HEK293 (cell line): Measurements from ENCODE around the gene ACKR1.

Experiments used
- CTCF ChIA-PET: fragments of 350-600 bp; formaldehyde crosslinking; extraction: SDS; loops from one replicate; lab custom pipeline; 2021; ENCODE audit warnings: antibody characterized with exemption; lab: Yijun Ruan, JAX
- POLR2A ChIA-PET: fragments of 300-600 bp; formaldehyde crosslinking; extraction: SDS; loops from one replicate; lab custom pipeline; 2020; ENCODE audit warnings: antibody characterized with exemption, inconsistent platforms; lab: Yijun Ruan, JAX
- H3K27ac ChIP-seq: fragments of 200-500 bp; sonication (Bioruptor generic); 2 replicates; pipeline ENCODE4 v1.5.1; 2014; ENCODE audit warnings: low read depth, low read length, control low read depth, inconsistent platforms; ENCODE audit errors: extremely low read depth
- H3K36me3 ChIP-seq, 2 experiments: fragments of 200-500 bp in 1 of 2; sonication (Bioruptor generic) in 1 of 2; 1 replicate in 1 of 2; 2 replicates in 1 of 2; pipeline ENCODE4 v1.5.1; 2014 to 2017; ENCODE audit warnings: inconsistent platforms in 2 of 2, low read length in 2 of 2; ENCODE audit not compliant: control insufficient read depth in 2 of 2, insufficient read depth in 1 of 2
- H3K4me1 ChIP-seq: fragments of 200-500 bp; sonication (Bioruptor generic); 2 replicates; pipeline ENCODE4 v1.5.1; 2014; ENCODE audit warnings: mild to moderate bottlenecking, low read length, inconsistent platforms; ENCODE audit not compliant: control insufficient read depth, insufficient read depth
- H3K4me3 ChIP-seq: 2 replicates; pipeline ENCODE4 v1.5.1; 2011; ENCODE audit warnings: low read depth, mild to moderate bottlenecking, control low read depth, low read length, moderate library complexity
- H3K9me3 ChIP-seq: fragments of 200-500 bp; sonication (Bioruptor generic); 2 replicates; pipeline ENCODE4 v1.5.1; 2014; ENCODE audit warnings: low read depth, low read length, inconsistent platforms; ENCODE audit not compliant: control insufficient read depth, insufficient read depth
- CTCF ChIP-seq: fragments of 450-650 bp; formaldehyde crosslinking; IDR thresholded peaks from 2 replicates; pipeline ENCODE4 v1.5.1; 2016; ENCODE audit warnings: missing biosample characterization, missing genetic modification characterization
- HIC1 ChIP-seq: fragments of 450-650 bp; formaldehyde crosslinking; IDR thresholded peaks from 2 replicates; pipeline ENCODE4 v1.5.1; 2016; ENCODE audit warnings: missing biosample characterization, missing genetic modification characterization
- KLF8 ChIP-seq: fragments of 450-650 bp; formaldehyde crosslinking; IDR thresholded peaks from 2 replicates; pipeline ENCODE4 v1.5.1; 2016; ENCODE audit warnings: missing biosample characterization, missing genetic modification characterization
- MYNN ChIP-seq: fragments of 450-650 bp; formaldehyde crosslinking; IDR thresholded peaks from 2 replicates; pipeline ENCODE4 v1.5.1; 2016; ENCODE audit warnings: missing biosample characterization, missing genetic modification characterization, borderline replicate concordance
- MZF1 ChIP-seq: fragments of 450-650 bp; formaldehyde crosslinking; IDR thresholded peaks from 2 replicates; pipeline ENCODE4 v1.5.1; 2017; ENCODE audit warnings: missing biosample characterization, missing genetic modification characterization, borderline replicate concordance
- SCRT1 ChIP-seq: fragments of 450-650 bp; formaldehyde crosslinking; IDR thresholded peaks from 2 replicates; pipeline ENCODE4 v1.5.1; 2016; ENCODE audit warnings: missing biosample characterization, missing genetic modification characterization, borderline replicate concordance
- SCRT2 ChIP-seq: fragments of 450-650 bp; formaldehyde crosslinking; IDR thresholded peaks from 2 replicates; pipeline ENCODE4 v1.5.1; 2016; ENCODE audit warnings: missing biosample characterization, missing genetic modification characterization
- TCF7L2 ChIP-seq: IDR thresholded peaks from 2 replicates; pipeline ENCODE4 v1.6.1; 2011; ENCODE audit warnings: low read depth, mild to moderate bottlenecking, inconsistent platforms, low read length, moderate library complexity, borderline replicate concordance
- ZFP69B ChIP-seq: fragments of 450-650 bp; formaldehyde crosslinking; IDR thresholded peaks from 2 replicates; pipeline ENCODE4 v1.5.1; 2016; ENCODE audit warnings: missing biosample characterization, missing genetic modification characterization
- ZNF157 ChIP-seq: fragments of 450-650 bp; formaldehyde crosslinking; IDR thresholded peaks from 2 replicates; pipeline ENCODE4 v1.5.1; 2016; ENCODE audit warnings: missing biosample characterization, missing genetic modification characterization
- ZNF174 ChIP-seq: fragments of 450-650 bp; formaldehyde crosslinking; IDR thresholded peaks from 2 replicates; pipeline ENCODE4 v1.5.0; 2017; ENCODE audit warnings: missing biosample characterization, mild to moderate bottlenecking, missing genetic modification characterization
- ZNF18 ChIP-seq: fragments of 450-650 bp; formaldehyde crosslinking; IDR thresholded peaks from 2 replicates; pipeline ENCODE4 v1.5.1; 2016; ENCODE audit warnings: missing biosample characterization, missing genetic modification characterization
- ZNF48 ChIP-seq: fragments of 450-650 bp; formaldehyde crosslinking; IDR thresholded peaks from 2 replicates; pipeline ENCODE4 v1.5.1; 2016; ENCODE audit warnings: missing biosample characterization, missing genetic modification characterization
- ZNF514 ChIP-seq: fragments of 450-650 bp; formaldehyde crosslinking; IDR thresholded peaks from 2 replicates; pipeline ENCODE4 v1.5.1; 2016; ENCODE audit warnings: missing biosample characterization, missing genetic modification characterization
- ZNF645 ChIP-seq: fragments of 450-650 bp; formaldehyde crosslinking; IDR thresholded peaks from 2 replicates; pipeline ENCODE4; 2016; ENCODE audit warnings: missing biosample characterization, missing genetic modification characterization
- ZNF654 ChIP-seq: fragments of 450-650 bp; formaldehyde crosslinking; IDR thresholded peaks from 2 replicates; pipeline ENCODE4 v1.5.1; 2016; ENCODE audit warnings: low read depth, missing biosample characterization, missing genetic modification characterization
- ZNF677 ChIP-seq: fragments of 450-650 bp; IDR thresholded peaks from 2 replicates; pipeline ENCODE4 v1.5.0; 2018; ENCODE audit warnings: missing biosample characterization, mild to moderate bottlenecking, missing genetic modification characterization, moderate library complexity
- ZNF747 ChIP-seq: fragments of 450-650 bp; formaldehyde crosslinking; IDR thresholded peaks from 2 replicates; pipeline ENCODE4 v1.5.1; 2016; ENCODE audit warnings: missing biosample characterization, missing genetic modification characterization
- ZNF76 ChIP-seq: fragments of 450-650 bp; formaldehyde crosslinking; IDR thresholded peaks from 2 replicates; pipeline ENCODE4; 2016; ENCODE audit warnings: low read depth, missing biosample characterization, missing genetic modification characterization, borderline replicate concordance
- ZSCAN4 ChIP-seq: fragments of 450-650 bp; formaldehyde crosslinking; IDR thresholded peaks from 2 replicates; pipeline ENCODE4 v1.5.1; 2017; ENCODE audit warnings: missing biosample characterization, missing genetic modification characterization

ACKR1 gene

GRCh38 chr1:159209061-159209460 is 4.4 kb downstream of the ACKR1 start:
- Histone ChIP-seq H3K36me3 (no peaks in the 10 kb centered on the region), H3K9me3 (no peaks in the 10 kb centered on the region), H3K4me3 (no peak overlapping the region), H3K27ac (no peak overlapping the region), H3K4me1 (no peaks in the 10 kb centered on the region)
- ChIA-PET CTCF (interaction anchor here (0.5 to 9.6 kb wide), 5 partner anchors 12 to 79 kb away, joined by 3 to 143 read pairs (median 33); no protein-coding TSS in a partner anchor), POLR2A (interaction anchor here (0.7 kb wide), 1 partner anchor 46 kb away, joined by 4 read pairs; no protein-coding TSS in a partner anchor)
- TF ChIP-seq MZF1 (tag by site-specific recombination): no peak
- no peak for TF ChIP-seq KLF8 (tag by site-specific recombination)
- TF ChIP-seq TCF7L2: no peak
- TF ChIP-seq ZNF18: no peak
- no peak for TF ChIP-seq SCRT2 (tag by site-specific recombination)
- TF ChIP-seq MYNN (tag by site-specific recombination): no peak
- no peak for TF ChIP-seq ZSCAN4 (tag by site-specific recombination)
- TF ChIP-seq, all 188 proteins: peak for 0

GRCh38 chr1:159211331-159212136 is 6.9 kb downstream of the ACKR1 start:
- Histone ChIP-seq H3K9me3 (no peaks in the 10 kb centered on the region), H3K4me1 (no peaks in the 10 kb centered on the region), H3K4me3 (no peak overlapping the region), H3K27ac (no peak overlapping the region), H3K36me3 (no peaks in the 10 kb centered on the region)
- ChIA-PET POLR2A (no interaction called here), CTCF (interaction anchor here (0.6 to 9.6 kb wide), 39 partner anchors 9 to 1351 kb away, joined by 3 to 143 read pairs (median 4); no protein-coding TSS in a partner anchor)
- TF ChIP-seq CTCF (tag by site-specific recombination): 0 out of 2 replicates have a peak, but pooled peaks have one; percentile 21
- TF ChIP-seq ZNF174 (tag by site-specific recombination): no peak
- peak; percentile 54; the same call in 1 of the 2 replicates for TF ChIP-seq SCRT1 (tag by site-specific recombination)
- no peak for TF ChIP-seq ZFP69B (tag by site-specific recombination)
- peak; percentile 79 for TF ChIP-seq SCRT2 (tag by site-specific recombination)
- TF ChIP-seq ZNF654 (tag by site-specific recombination): peak; percentile 56

- POLR2A ChIA-PET: no interaction called here
- CTCF ChIA-PET: interaction anchor here (0.8 to 9.6 kb wide), 11 partner anchors 10 to 795 kb away, joined by 4 to 143 read pairs (median 6); no protein-coding TSS in a partner anchor
- no peak overlapping the region for H3K27ac ChIP-seq
Observed at GRCh38 chr1:159212596-159212995, 7.9 kb downstream of the ACKR1 start.

More at GRCh38 chr1:159212596-159212995, 7.9 kb downstream of the ACKR1 start:
- TF ChIP-seq ZNF157 (tag by site-specific recombination) (no peak), ZNF645 (tag by site-specific recombination) (no peak), ZNF76 (tag by site-specific recombination) (no peak), ZNF747 (no peak), ZNF677 (tag by site-specific recombination) (no peak), HIC1 (no peak), ZNF48 (tag by site-specific recombination) (no peak), ZNF514 (tag by site-specific recombination) (no peak)
- H3K4me3 ChIP-seq: no peak overlapping the region
- no peaks in the 10 kb centered on the region for H3K9me3 ChIP-seq
- H3K36me3 ChIP-seq: no peaks in the 10 kb centered on the region
- H3K4me1 ChIP-seq: no peaks in the 10 kb centered on the region
